GM23248 (cell line): ENCODE results near the gene PRKAR1A.
"Not testable (repeated sequence)": the region's sequence is repeated elsewhere in the genome, so short reads cannot be mapped to it uniquely, and the experiment has no call there.

Experiments
- EZH2 ChIP-seq: fragments of 200-600 bp; sonication (generic); IDR thresholded peaks from 2 replicates; pipeline ENCODE4 v1.6.1; 2018; ENCODE audit warnings: antibody characterized with exemption, mild to moderate bottlenecking; ENCODE audit not compliant: insufficient read depth, poor library complexity, severe bottlenecking
- EZH2phosphoT487 ChIP-seq: fragments of 200-600 bp; sonication (generic); IDR thresholded peaks from 2 replicates; pipeline ENCODE4 v1.6.1; 2018; ENCODE audit warnings: antibody characterized with exemption, moderate library complexity, mild to moderate bottlenecking, low read depth; ENCODE audit not compliant: insufficient read depth

DNA sequence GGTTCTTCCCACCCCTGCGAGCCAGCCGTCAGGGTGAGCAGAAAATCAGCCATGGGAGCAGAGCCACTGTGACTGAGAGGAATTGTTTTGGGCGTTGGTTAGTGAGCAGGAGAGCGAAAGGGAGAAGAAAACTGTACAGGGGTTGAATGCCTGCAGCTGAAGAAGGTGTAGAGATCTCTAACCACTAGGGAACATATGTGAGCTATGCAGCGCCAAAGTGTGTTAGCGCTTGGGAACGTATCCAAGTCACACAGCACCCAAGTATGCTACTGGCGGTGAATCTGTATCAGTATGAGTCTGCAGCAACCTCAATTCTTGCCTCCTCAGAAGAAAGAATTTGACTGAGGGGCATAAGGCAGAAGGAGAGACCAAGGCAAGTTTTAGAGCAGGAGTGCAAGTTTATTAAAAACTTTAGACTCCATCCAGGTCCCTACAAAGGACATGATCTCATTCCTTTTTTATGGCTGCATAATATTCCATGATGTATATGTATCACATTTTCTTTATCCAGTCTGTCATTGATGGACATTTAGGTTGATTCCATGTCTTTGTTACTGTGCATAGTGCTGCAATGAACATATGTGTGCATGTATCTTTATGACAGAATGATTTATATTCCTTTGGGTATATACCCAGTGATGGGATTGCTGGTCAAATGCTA lies 19.7 kb upstream of the PRKAR1A start:
- not testable (repeated sequence) for TF ChIP-seq EZH2, EZH2phosphoT487
